Measurements from ENCODE around the gene SH3PXD2A.
A peak's percentile ranks its signal among the peaks of the same experiment; 100 is the strongest.

The SH3PXD2A gene

DNA sequence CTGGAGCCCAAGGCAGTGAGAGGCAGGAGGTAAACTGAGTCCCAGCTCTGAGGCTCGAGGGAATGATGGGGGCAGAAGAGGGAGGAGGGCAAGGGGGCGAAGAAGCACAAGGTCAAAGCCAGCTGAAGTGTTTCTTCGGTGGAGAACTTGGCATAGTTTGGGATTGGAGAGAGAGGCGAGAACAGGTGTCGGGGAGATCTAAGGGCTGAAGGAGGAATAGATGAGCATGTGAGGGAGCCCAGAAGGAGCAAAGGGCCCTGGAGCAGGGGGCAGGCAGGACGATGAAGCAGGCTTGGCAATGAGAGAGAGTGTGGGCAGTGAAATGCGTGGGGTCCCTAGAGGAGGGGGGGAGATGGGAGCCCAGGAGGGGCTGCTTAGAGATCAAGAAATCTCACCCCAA lies 35.9 kb downstream of the SH3PXD2A start:
- H3K36me3 ChIP-seq, result no peaks in the 10 kb centered on the region
- TF ChIP-seq, protein P1, sequence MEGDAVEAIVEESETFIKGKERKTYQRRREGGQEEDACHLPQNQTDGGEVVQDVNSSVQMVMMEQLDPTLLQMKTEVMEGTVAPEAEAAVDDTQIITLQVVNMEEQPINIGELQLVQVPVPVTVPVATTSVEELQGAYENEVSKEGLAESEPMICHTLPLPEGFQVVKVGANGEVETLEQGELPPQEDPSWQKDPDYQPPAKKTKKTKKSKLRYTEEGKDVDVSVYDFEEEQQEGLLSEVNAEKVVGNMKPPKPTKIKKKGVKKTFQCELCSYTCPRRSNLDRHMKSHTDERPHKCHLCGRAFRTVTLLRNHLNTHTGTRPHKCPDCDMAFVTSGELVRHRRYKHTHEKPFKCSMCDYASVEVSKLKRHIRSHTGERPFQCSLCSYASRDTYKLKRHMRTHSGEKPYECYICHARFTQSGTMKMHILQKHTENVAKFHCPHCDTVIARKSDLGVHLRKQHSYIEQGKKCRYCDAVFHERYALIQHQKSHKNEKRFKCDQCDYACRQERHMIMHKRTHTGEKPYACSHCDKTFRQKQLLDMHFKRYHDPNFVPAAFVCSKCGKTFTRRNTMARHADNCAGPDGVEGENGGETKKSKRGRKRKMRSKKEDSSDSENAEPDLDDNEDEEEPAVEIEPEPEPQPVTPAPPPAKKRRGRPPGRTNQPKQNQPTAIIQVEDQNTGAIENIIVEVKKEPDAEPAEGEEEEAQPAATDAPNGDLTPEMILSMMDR (IDR thresholded peaks at IDR 0.05), result no peak
- no peaks in the 10 kb centered on the region for H3K9me3 ChIP-seq
- DNase-seq, result peak in 1 of 2 donors; percentile 50
- peak overlapping the region; percentile 67 to 74 for H3K27ac ChIP-seq
- no peak overlapping the region for H3K4me3 ChIP-seq
- peaks cover 6 to 59% (median 32%) of the 10 kb centered on the region in 4 donors for H3K4me1 ChIP-seq
- no peaks in the 10 kb centered on the region for H3K27me3 ChIP-seq
- intact Hi-C loops (cut with DNase I; ENCODE audit: low total_unique reads), result no loop called here

GRCh38 chr10:103818765-103819374 lies 36.5 kb downstream of the SH3PXD2A start:
- peaks cover 6 to 59% (median 32%) of the 10 kb centered on the region in 4 donors for H3K4me1 ChIP-seq
- DNase-seq, result peak in 1 of 2 donors; percentile 62
- H3K4me3 ChIP-seq, result no peak overlapping the region
- TF ChIP-seq, protein P1 (IDR thresholded peaks at IDR 0.05), result no peak
- intact Hi-C loops (cut with DNase I; ENCODE audit: low total_unique reads), result no loop called here
- no peaks in the 10 kb centered on the region for H3K36me3 ChIP-seq
- H3K27ac ChIP-seq, result peak overlapping the region; percentile 67 to 74
- H3K9me3 ChIP-seq, result no peaks in the 10 kb centered on the region
- no peaks in the 10 kb centered on the region for H3K27me3 ChIP-seq

GRCh38 chr10:103818105-103818504 lies 37.3 kb downstream of the SH3PXD2A start:
- peak overlapping the region in 1 of 2 donors; percentile 74 for H3K27ac ChIP-seq
- H3K4me1 ChIP-seq, result peaks cover 6 to 61% (median 29%) of the 10 kb centered on the region in 4 donors
- no peak overlapping the region for H3K4me3 ChIP-seq
- peak in 1 of 2 donors; percentile 21 for DNase-seq
- TF ChIP-seq, protein P1 (IDR thresholded peaks at IDR 0.05), result no peak
- H3K9me3 ChIP-seq, result no peaks in the 10 kb centered on the region
- no peaks in the 10 kb centered on the region for H3K36me3 ChIP-seq
- intact Hi-C loops (cut with DNase I; ENCODE audit: low total_unique reads), result no loop called here
- H3K27me3 ChIP-seq, result no peaks in the 10 kb centered on the region

DNA sequence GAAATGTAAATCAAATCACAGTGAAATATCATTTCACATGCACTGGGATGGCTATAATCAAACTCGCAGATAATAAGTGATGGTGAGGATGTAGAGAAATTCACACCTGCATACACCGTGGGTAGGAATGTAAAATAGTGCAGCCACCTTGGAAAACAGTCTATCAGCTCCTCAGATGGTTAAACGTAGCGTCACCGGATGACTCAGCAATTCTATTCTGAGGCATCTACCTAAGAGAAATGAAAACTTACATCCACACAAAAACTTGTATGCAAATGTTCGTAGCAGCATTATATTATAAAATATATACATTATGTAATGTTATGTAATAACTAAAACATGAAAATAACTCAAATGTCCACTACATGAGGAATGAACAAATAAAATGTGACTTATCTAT lies 38.9 kb downstream of the SH3PXD2A start:
- no peak overlapping the region for H3K4me3 ChIP-seq
- intact Hi-C loops (cut with DNase I; ENCODE audit: low total_unique reads), result no loop called here
- no peaks in the 10 kb centered on the region for H3K27me3 ChIP-seq
- no peaks in the 10 kb centered on the region for H3K36me3 ChIP-seq
- H3K9me3 ChIP-seq, result no peaks in the 10 kb centered on the region
- peak overlapping the region in 1 of 2 donors; percentile 80 for H3K27ac ChIP-seq
- peak in 1 of 2 donors; percentile 42 for DNase-seq
- TF ChIP-seq, protein P1 (IDR thresholded peaks at IDR 0.05), result no peak
- peaks cover 6 to 61% (median 30%) of the 10 kb centered on the region in 4 donors for H3K4me1 ChIP-seq

- no peaks in the 10 kb centered on the region for H3K9me3 ChIP-seq
- peak in 1 of 2 donors; percentile 24 for DNase-seq
- H3K36me3 ChIP-seq, result no peaks in the 10 kb centered on the region
- H3K4me3 ChIP-seq, result no peak overlapping the region
- TF ChIP-seq, protein P1 (IDR thresholded peaks at IDR 0.05), result no peak
- peak overlapping the region; percentile 76 to 80 for H3K27ac ChIP-seq
- no peaks in the 10 kb centered on the region for H3K27me3 ChIP-seq
- H3K4me1 ChIP-seq, result peaks cover 0 to 48% (median 20%) of the 10 kb centered on the region in 4 donors
- intact Hi-C loops (cut with DNase I; ENCODE audit: low total_unique reads), result no loop called here
These were observed 40.6 kb downstream of the SH3PXD2A start for GRCh38 chr10:103814626-103815370.

Data from tibial artery (tissue), 4 donors.